T-cell (primary cell): ENCODE data around the gene CKMT2. TPM values are rescaled to one million over a fixed set of nuclear protein-coding genes. Genes with fewer than 3 reads are reported as not detected.

Experiments
- ATAC-seq, 4 experiments: fragments of 200-7000 bp in 3 of 4; fragments of 150-1000 bp in 1 of 4; cut with Tn5 transposase; replicated peaks in 1 of 4; 1 replicate in 3 of 4; 2 replicates in 1 of 4; pipeline ENCODE4 v1.10.0; 2021; ENCODE audit warnings: moderate library complexity in 3 of 4, mild to moderate bottlenecking in 2 of 4, moderate number of reproducible peaks in 1 of 4
- CTCF ChIA-PET, 2 donors: fragments of 300-600 bp; sonication (Branson Sonifier 250); formaldehyde crosslinking; loops; one replicate each; lab custom pipeline; 2022; ENCODE audit warnings: antibody characterized with exemption in 2 of 2; lab: Charles Lee
- POLR2A ChIA-PET, 2 donors: fragments of 300-600 bp; sonication (Branson Sonifier 250); formaldehyde crosslinking; loops; one replicate each; lab custom pipeline; 2022; ENCODE audit warnings: antibody characterized with exemption in 2 of 2; lab: Charles Lee
- DNase-seq, 35 experiments: peaks; one replicate each; pipeline versions ENCODE4 v3.0.0 to v3.0.0-alpha.2; 2013 to 2023
- H3K27ac ChIP-seq: one replicate; pipeline ENCODE4 v1.5.1; 2013; ENCODE audit warnings: low read length
- H3K27me3 ChIP-seq, 2 experiments: replicated peaks in 1 of 2; 1 replicate in 1 of 2; 2 replicates in 1 of 2; pipeline versions ENCODE4 v1.6.1 to v1.7.0; 2013; ENCODE audit warnings: low read length in 1 of 2, mixed read lengths in 1 of 2; ENCODE audit not compliant: control insufficient read depth in 2 of 2, insufficient read depth in 2 of 2; ENCODE audit errors: extremely low read depth in 1 of 2
- H3K36me3 ChIP-seq, 2 donors: 1 replicate in 1 of 2; 2 replicates in 1 of 2; pipeline versions ENCODE4 v1.6.1 to v1.7.0; 2013; ENCODE audit warnings: low read length in 1 of 2; ENCODE audit not compliant: control insufficient read depth in 2 of 2, insufficient read depth in 1 of 2; ENCODE audit errors: extremely low read depth in 1 of 2
- H3K4me1 ChIP-seq, 2 experiments: 1 replicate in 1 of 2; 2 replicates in 1 of 2; pipeline versions ENCODE4 v1.6.1 to v1.7.0; 2013; ENCODE audit warnings: low read length in 2 of 2, mixed read lengths in 1 of 2; ENCODE audit not compliant: insufficient read depth in 2 of 2, control insufficient read depth in 1 of 2; ENCODE audit errors: extremely low read depth in 1 of 2
- H3K4me3 ChIP-seq, 2 donors: 1 replicate in 1 of 2; 2 replicates in 1 of 2; pipeline versions ENCODE4 v1.5.1 to v1.7.0; 2013; ENCODE audit warnings: mild to moderate bottlenecking in 2 of 2, low read length in 1 of 2, moderate library complexity in 1 of 2; ENCODE audit not compliant: control insufficient read depth in 1 of 2; ENCODE audit errors: extremely low read depth in 1 of 2
- H3K9me3 ChIP-seq: 2 replicates; pipeline ENCODE4 v1.7.0; 2013
- H3K27ac Mint-ChIP-seq, 2 donors: one replicate each; pipeline ENCODE4 v1.8.0; 2020 to 2021; ENCODE audit warnings: mild to moderate bottlenecking in 2 of 2, mixed read lengths in 2 of 2
- H3K27me3 Mint-ChIP-seq, 2 donors: one replicate each; pipeline ENCODE4 v1.8.0; 2021 to 2022; ENCODE audit warnings: mixed read lengths in 2 of 2
- H3K36me3 Mint-ChIP-seq: one replicate; pipeline ENCODE4 v1.8.0; 2021; ENCODE audit warnings: mixed read lengths
- H3K4me1 Mint-ChIP-seq, 3 donors: one replicate each; pipeline ENCODE4 v1.8.0; 2020 to 2022; ENCODE audit warnings: mixed read lengths in 3 of 3, mild to moderate bottlenecking in 1 of 3
- H3K4me3 Mint-ChIP-seq, 3 donors: one replicate each; pipeline ENCODE4 v1.8.0; 2020 to 2022; ENCODE audit warnings: mild to moderate bottlenecking in 3 of 3, mixed read lengths in 3 of 3, moderate library complexity in 3 of 3
- H3K9me3 Mint-ChIP-seq, 3 donors: one replicate each; pipeline ENCODE4 v1.8.0; 2020 to 2022; ENCODE audit warnings: mixed read lengths in 3 of 3
- WGBS: methylation state at CpG from one replicate; pipeline ENCODE4 v1.1.5; 2013; ENCODE audit warnings: missing lambda C conversion rate; ENCODE audit not compliant: insufficient coverage; 5-methylcytosine and 5-hydroxymethylcytosine counted together
- total RNA-seq, 35 experiments: library from RNA in 6 of 35; stranded (reverse) in 6 of 35; fragments of 120-200 nt in 1 of 35; gene quantifications; one replicate each; pipeline versions ENCODE4 v1.2.1 to v1.2.4 and lab custom pipeline; 2013 to 2026

The CKMT2 gene
- total RNA-seq, 5 donors from 2014 or later (not counting 1 experiment from before 2014, with no cell fraction given), result 0.38 to 0.58 (median 0.40) TPM; not detected in 2

DNA sequence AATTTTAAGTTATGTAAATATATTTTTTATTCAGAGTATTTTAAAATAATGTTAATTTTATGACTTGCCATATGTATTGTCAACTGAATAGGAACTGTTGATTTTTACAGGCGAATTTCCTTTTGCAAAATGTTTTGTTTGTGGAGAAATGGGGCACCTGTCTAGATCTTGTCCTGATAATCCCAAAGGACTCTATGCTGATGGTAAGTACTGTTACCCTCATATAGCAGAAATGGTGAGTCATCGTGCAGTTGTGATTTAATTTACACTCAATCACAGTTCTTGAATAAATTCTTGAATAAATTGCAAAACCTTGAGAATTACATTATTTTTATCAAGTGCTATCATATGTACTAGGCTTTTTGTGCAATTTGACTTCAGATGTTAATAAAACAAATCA is 75.7 kb downstream of the CKMT2 start:
- H3K27me3 Mint-ChIP-seq, result no peaks in the 10 kb centered on the region
- H3K36me3 ChIP-seq, result peaks cover 0 to 33% of the 10 kb centered on the region in 2 donors
- H3K4me3 Mint-ChIP-seq, result no peak overlapping the region
- H3K4me1 Mint-ChIP-seq, result peaks cover 9 to 14% (median 12%) of the 10 kb centered on the region in 3 donors
- H3K27me3 ChIP-seq, result no peaks in the 10 kb centered on the region
- H3K4me1 ChIP-seq, result no peaks in the 10 kb centered on the region
- CTCF ChIA-PET, result interaction anchor here in 1 of 2 donors (0.5 to 1.5 kb wide), 2 partner anchors 9 to 622 kb away, joined by 3 to 8 read pairs; no protein-coding TSS in a partner anchor
- no peak overlapping the region for H3K4me3 ChIP-seq
- peaks cover 48% of the 10 kb centered on the region for H3K36me3 Mint-ChIP-seq
- no peak overlapping the region for H3K27ac Mint-ChIP-seq
- no peak overlapping the region for H3K27ac ChIP-seq
- POLR2A ChIA-PET, result no interaction called here
- WGBS, result no CpG with 5 or more reads among the region's 2 CpGs
- DNase-seq (no peak), ATAC-seq (no peak)
- H3K9me3 ChIP-seq, result no peaks in the 10 kb centered on the region
- no peaks in the 10 kb centered on the region for H3K9me3 Mint-ChIP-seq

DNA sequence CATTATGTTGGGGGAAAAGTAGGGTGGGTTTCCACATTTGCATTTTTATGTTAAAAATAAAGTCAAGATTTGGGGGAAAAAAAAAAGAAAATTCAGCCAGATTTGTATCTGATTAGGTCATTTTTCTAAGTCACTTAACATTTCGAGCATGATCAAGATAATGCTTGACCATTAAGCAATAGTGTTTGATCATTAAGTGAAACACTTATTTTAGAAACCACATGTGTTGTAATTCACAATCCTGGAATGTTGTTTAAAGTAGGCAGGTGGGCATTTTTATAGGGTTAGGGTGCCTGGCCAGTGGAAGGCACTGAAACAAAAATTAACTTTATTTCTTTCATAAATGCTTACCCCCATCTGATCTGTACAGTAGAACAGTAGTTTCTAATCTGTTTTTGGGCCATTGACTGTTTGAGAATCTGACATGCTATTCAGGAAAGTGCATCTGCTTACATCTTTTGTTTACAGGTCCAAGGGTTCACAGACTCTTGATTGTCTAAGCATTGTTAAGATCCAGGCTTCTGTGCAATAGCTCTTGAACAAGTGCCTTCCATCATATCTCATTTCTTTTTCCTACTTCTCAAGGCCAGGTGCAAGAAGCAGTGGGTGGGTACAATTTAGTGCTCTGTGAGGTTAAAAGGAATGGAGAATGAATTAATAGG is 77.4 kb downstream of the CKMT2 start:
- ATAC-seq (no peak), DNase-seq (no peak)
- Histone ChIP-seq H3K4me3 (no peak overlapping the region), H3K27ac (no peak overlapping the region), H3K27me3 (no peaks in the 10 kb centered on the region), H3K4me1 (no peaks in the 10 kb centered on the region), H3K36me3 (peaks cover 0 to 34% of the 10 kb centered on the region in 2 donors), H3K9me3 (no peaks in the 10 kb centered on the region)
- H3K27me3 Mint-ChIP-seq, result no peaks in the 10 kb centered on the region
- H3K27ac Mint-ChIP-seq, result no peak overlapping the region
- ChIA-PET CTCF (interaction anchor here in 1 of 2 donors (0.6 to 0.9 kb wide), 2 partner anchors 8 to 11 kb away, joined by 4 to 6 read pairs; no protein-coding TSS in a partner anchor), POLR2A (no interaction called here)
- WGBS, result no CpG with 5 or more reads among the region's 1 CpG
- H3K36me3 Mint-ChIP-seq, result peaks cover 53% of the 10 kb centered on the region
- H3K4me3 Mint-ChIP-seq, result no peak overlapping the region
- H3K4me1 Mint-ChIP-seq, result peaks cover 0 to 3% (median 3%) of the 10 kb centered on the region in 3 donors
- H3K9me3 Mint-ChIP-seq, result no peaks in the 10 kb centered on the region

DNA sequence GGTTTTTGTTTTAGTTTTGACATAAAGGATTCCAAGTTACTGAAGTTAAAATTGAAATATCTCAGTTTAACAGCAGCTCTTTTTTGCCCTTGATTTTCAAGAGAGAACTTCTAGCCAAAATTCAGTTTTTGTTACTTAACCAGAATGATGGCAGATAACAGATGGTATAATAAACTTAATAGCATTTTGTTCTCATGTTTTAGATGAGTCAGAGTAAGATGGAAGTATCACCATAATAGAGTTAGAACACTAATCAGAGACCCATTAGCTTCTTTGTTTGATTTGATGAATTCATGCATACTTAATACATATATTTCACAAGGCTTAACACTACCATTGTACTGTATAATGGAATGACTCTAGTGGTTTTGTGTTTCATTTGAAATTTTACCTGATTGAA is 80.2 kb downstream of the CKMT2 start:
- no peaks in the 10 kb centered on the region for H3K4me1 Mint-ChIP-seq
- H3K27ac Mint-ChIP-seq, result no peak overlapping the region
- no peak overlapping the region for H3K4me3 ChIP-seq
- no peak for ATAC-seq
- no peaks in the 10 kb centered on the region for H3K4me1 ChIP-seq
- H3K9me3 ChIP-seq, result no peaks in the 10 kb centered on the region
- CTCF ChIA-PET, result no interaction called here
- H3K27me3 ChIP-seq, result no peaks in the 10 kb centered on the region
- peaks cover 0 to 34% of the 10 kb centered on the region in 2 donors for H3K36me3 ChIP-seq
- no peaks in the 10 kb centered on the region for H3K27me3 Mint-ChIP-seq
- no peak overlapping the region for H3K27ac ChIP-seq
- peaks cover 53% of the 10 kb centered on the region for H3K36me3 Mint-ChIP-seq
- DNase-seq, result no peak
- POLR2A ChIA-PET, result no interaction called here
- H3K4me3 Mint-ChIP-seq, result no peak overlapping the region
- no peaks in the 10 kb centered on the region for H3K9me3 Mint-ChIP-seq

DNA sequence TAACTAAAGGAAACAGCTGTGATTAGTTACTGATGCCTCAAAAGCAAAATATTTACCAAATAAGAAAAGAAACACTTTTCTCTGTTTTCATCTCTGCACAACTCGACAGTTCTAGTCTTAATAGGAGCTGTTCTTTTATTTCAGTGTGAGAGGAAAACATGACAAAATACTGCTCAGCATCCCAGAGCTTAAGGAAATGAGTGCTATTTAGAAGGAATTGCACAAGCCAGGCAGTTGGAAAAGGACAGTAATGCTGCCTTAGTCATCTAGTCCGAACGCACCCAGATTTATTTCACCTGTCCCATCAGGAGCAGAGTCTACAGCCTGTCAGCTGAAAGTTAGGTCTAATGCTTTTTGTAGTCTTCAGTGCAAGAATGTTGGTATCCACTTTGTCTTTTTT is 80.6 kb downstream of the CKMT2 start:
- no peak overlapping the region for H3K4me3 ChIP-seq
- H3K36me3 ChIP-seq, result peaks cover 0 to 31% of the 10 kb centered on the region in 2 donors
- POLR2A ChIA-PET, result no interaction called here
- CTCF ChIA-PET, result no interaction called here
- no peak for ATAC-seq
- Mint-ChIP-seq H3K27ac (no peak overlapping the region), H3K4me1 (no peaks in the 10 kb centered on the region), H3K4me3 (no peak overlapping the region), H3K27me3 (no peaks in the 10 kb centered on the region), H3K36me3 (peaks cover 51% of the 10 kb centered on the region), H3K9me3 (no peaks in the 10 kb centered on the region)
- H3K27me3 ChIP-seq, result no peaks in the 10 kb centered on the region
- no peak for DNase-seq
- no peaks in the 10 kb centered on the region for H3K4me1 ChIP-seq
- 100% methylated on average over 2 of the region's 3 CpGs for WGBS
- H3K9me3 ChIP-seq, result no peaks in the 10 kb centered on the region
- no peak overlapping the region for H3K27ac ChIP-seq

DNA sequence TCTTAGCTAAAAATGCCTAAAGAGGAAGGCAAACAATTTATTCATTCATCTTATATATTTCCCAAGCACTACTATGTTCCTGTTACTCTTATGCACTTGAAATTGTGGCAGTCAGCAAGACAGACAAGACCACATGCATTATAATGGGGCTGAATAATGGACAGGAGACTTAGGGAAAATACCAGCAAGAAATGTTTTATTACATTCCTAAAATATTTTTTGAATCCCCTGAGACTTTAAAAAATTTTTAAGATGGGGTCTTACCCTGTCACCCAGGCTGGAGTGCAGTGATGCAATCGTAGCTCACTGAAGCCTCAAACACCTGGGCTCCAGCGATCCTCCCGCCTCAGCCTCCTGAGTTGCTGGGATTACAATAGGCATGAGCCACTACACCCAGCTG is 81.5 kb downstream of the CKMT2 start:
- Histone ChIP-seq H3K36me3 (peaks cover 0 to 25% of the 10 kb centered on the region in 2 donors), H3K4me1 (no peaks in the 10 kb centered on the region), H3K4me3 (no peak overlapping the region), H3K27me3 (no peaks in the 10 kb centered on the region), H3K9me3 (no peaks in the 10 kb centered on the region), H3K27ac (no peak overlapping the region)
- 100% methylated on average over 3 of the region's 3 CpGs for WGBS
- Mint-ChIP-seq H3K4me3 (no peak overlapping the region), H3K9me3 (no peaks in the 10 kb centered on the region), H3K27ac (no peak overlapping the region), H3K36me3 (peaks cover 43% of the 10 kb centered on the region), H3K4me1 (no peaks in the 10 kb centered on the region), H3K27me3 (no peaks in the 10 kb centered on the region)
- DNase-seq (no peak), ATAC-seq (no peak)
- ChIA-PET CTCF (no interaction called here), POLR2A (no interaction called here)

DNA sequence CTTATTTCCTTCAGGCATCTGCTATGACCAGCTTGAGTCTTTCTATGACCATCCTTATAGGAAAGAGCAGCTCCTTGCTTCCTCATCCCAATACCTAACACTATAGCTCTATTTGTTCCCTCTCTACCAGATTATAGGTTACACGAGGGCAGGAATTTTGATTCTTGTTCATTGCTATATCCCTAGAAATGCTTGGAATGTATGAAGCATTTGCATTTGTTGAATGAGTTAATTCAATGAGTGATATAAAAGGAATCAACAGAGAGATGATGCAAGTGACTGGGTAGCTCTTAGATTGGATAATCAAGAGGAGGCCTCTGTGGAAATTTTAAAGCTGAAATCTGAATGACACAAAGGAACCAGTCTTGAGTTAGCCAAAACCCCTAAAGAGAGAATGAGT is 82.2 kb downstream of the CKMT2 start:
- CTCF ChIA-PET, result interaction anchor here in 1 of 2 donors (0.6 kb wide), 1 partner anchor 29 kb away, joined by 3 read pairs; no protein-coding TSS in a partner anchor
- H3K9me3 ChIP-seq, result no peaks in the 10 kb centered on the region
- ATAC-seq (no peak), DNase-seq (no peak)
- POLR2A ChIA-PET, result no interaction called here
- no peaks in the 10 kb centered on the region for H3K4me1 ChIP-seq
- no peak overlapping the region for H3K4me3 ChIP-seq
- Mint-ChIP-seq H3K27ac (no peak overlapping the region), H3K27me3 (no peaks in the 10 kb centered on the region), H3K36me3 (peaks cover 40% of the 10 kb centered on the region), H3K4me3 (no peak overlapping the region), H3K9me3 (no peaks in the 10 kb centered on the region), H3K4me1 (no peaks in the 10 kb centered on the region)
- no peaks in the 10 kb centered on the region for H3K27me3 ChIP-seq
- no CpG with 5 or more reads among the region's 1 CpG for WGBS
- H3K36me3 ChIP-seq, result peaks cover 0 to 19% of the 10 kb centered on the region in 2 donors
- H3K27ac ChIP-seq, result no peak overlapping the region
